ENCODE results near the gene TTC21A. TPM values are rescaled to one million over a fixed set of nuclear protein-coding genes. Genes with fewer than 3 reads are reported as not detected.
A peak's percentile ranks its signal among the peaks of the same experiment; 100 is the strongest.

TTC21A gene
- total RNA-seq, 2 donors from 2014 or later = 9.0 to 23.2 TPM

DNA sequence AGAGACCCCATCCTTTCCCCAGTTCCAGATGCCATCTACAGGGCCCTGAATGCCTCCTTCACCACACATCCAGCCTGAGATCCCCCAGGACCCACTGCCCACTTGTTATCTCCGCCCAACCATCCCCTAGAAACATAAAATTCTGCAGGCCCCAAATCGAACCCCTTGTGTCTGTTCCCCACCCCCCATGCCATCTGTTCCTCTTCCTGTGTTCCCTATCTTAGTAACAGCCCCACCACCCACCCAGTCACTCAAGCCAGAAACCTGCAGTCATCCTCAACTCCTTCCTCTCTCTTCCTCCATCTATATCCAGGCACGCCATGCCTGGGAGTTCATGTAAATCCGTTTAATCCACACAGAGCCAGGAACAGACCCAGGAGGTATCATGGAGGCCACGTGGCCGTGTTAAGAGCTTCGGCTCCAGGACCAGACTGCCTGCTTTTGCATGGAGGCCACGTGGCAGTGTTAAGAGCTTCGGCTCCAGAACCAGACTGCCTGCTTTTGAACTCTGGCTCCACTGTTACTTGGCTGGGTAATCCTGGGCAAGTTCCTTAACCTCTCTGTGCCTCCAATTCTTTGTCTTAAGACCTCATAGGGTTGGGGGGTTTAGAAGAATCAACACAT, 41.1 kb downstream of the TTC21A start:
- DNase-seq (ENCODE audit: low spot score) = no peak
- Histone ChIP-seq H3K4me3 (peak overlapping the region in 1 of 2 donors; percentile 1), H3K27me3 (replicated peaks; ENCODE audit: insufficient read depth) (no peaks in the 10 kb centered on the region), H3K4me1 (replicated peaks) (peaks cover 35% of the 10 kb centered on the region), H3K9me3 (no peaks in the 10 kb centered on the region), H3K36me3 (peaks cover 6 to 13% of the 10 kb centered on the region in 2 donors), H3K27ac (peak overlapping the region; percentile 93 to 100)
- 50% methylated on average over 9 of the region's 9 CpGs for WGBS
- TF ChIP-seq, protein P1, sequence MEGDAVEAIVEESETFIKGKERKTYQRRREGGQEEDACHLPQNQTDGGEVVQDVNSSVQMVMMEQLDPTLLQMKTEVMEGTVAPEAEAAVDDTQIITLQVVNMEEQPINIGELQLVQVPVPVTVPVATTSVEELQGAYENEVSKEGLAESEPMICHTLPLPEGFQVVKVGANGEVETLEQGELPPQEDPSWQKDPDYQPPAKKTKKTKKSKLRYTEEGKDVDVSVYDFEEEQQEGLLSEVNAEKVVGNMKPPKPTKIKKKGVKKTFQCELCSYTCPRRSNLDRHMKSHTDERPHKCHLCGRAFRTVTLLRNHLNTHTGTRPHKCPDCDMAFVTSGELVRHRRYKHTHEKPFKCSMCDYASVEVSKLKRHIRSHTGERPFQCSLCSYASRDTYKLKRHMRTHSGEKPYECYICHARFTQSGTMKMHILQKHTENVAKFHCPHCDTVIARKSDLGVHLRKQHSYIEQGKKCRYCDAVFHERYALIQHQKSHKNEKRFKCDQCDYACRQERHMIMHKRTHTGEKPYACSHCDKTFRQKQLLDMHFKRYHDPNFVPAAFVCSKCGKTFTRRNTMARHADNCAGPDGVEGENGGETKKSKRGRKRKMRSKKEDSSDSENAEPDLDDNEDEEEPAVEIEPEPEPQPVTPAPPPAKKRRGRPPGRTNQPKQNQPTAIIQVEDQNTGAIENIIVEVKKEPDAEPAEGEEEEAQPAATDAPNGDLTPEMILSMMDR (IDR thresholded peaks at IDR 0.05) = no peak
- no peak for TF ChIP-seq POLR2AphosphoS5 (IDR thresholded peaks at IDR 0.05)
- no peak for TF ChIP-seq POLR2A (IDR thresholded peaks at IDR 0.05)
- intact Hi-C loops (cut with DNase I) = no loop called here

- Histone ChIP-seq H3K27me3 (replicated peaks; ENCODE audit: insufficient read depth) (no peaks in the 10 kb centered on the region), H3K4me1 (replicated peaks) (peaks cover 35% of the 10 kb centered on the region), H3K36me3 (peaks cover 2 to 8% of the 10 kb centered on the region in 2 donors), H3K4me3 (no peak overlapping the region), H3K9me3 (no peaks in the 10 kb centered on the region), H3K27ac (peak overlapping the region; percentile 93 to 100)
- TF ChIP-seq, protein P1 (IDR thresholded peaks at IDR 0.05) = no peak
- TF ChIP-seq POLR2AphosphoS5 (IDR thresholded peaks at IDR 0.05) (no peak), POLR2A (IDR thresholded peaks at IDR 0.05) (no peak)
- WGBS = 45% methylated on average over 4 of the region's 4 CpGs
- DNase-seq (ENCODE audit: low spot score) = no peak
- intact Hi-C loops (cut with DNase I) = no loop called here
Measured at GRCh38 chr3:39149059-39149455, 41.6 kb downstream of the TTC21A start.

- WGBS = 67% methylated on average over 3 of the region's 3 CpGs
- intact Hi-C loops (cut with DNase I) = no loop called here
- Histone ChIP-seq H3K4me1 (replicated peaks) (peaks cover 35% of the 10 kb centered on the region), H3K4me3 (no peak overlapping the region), H3K27me3 (replicated peaks; ENCODE audit: insufficient read depth) (no peaks in the 10 kb centered on the region), H3K27ac (peak overlapping the region; percentile 100), H3K36me3 (peaks cover 0 to 3% of the 10 kb centered on the region in 2 donors), H3K9me3 (no peaks in the 10 kb centered on the region)
- DNase-seq (ENCODE audit: low spot score) = no peak
- TF ChIP-seq, protein P1 (IDR thresholded peaks at IDR 0.05) = no peak
- TF ChIP-seq POLR2A (IDR thresholded peaks at IDR 0.05) = no peak
- no peak for TF ChIP-seq POLR2AphosphoS5 (IDR thresholded peaks at IDR 0.05)
Measured at GRCh38 chr3:39149498-39150147, 42.1 kb downstream of the TTC21A start.

- peak overlapping the region; percentile 97 to 100 for H3K4me3 ChIP-seq
- peaks cover 35% of the 10 kb centered on the region for H3K4me1 ChIP-seq (replicated peaks)
- H3K9me3 ChIP-seq = no peaks in the 10 kb centered on the region
- no peaks in the 10 kb centered on the region for H3K27me3 ChIP-seq (replicated peaks; ENCODE audit: insufficient read depth)
- H3K27ac ChIP-seq = peak overlapping the region; percentile 100
- H3K36me3 ChIP-seq = no peaks in the 10 kb centered on the region
- WGBS = 53% methylated on average over 5 of the region's 5 CpGs
- TF ChIP-seq POLR2AphosphoS5 (IDR thresholded peaks at IDR 0.05) = no peak
- TF ChIP-seq, protein P1 (IDR thresholded peaks at IDR 0.05) = peak in 1 of 4 experiments; percentile 18
- intact Hi-C loops (cut with DNase I) = no loop called here
- no peak for DNase-seq (ENCODE audit: low spot score)
Measured at GRCh38 chr3:39150148-39150802, 42.8 kb downstream of the TTC21A start.
